DOHH2 (cell line): Measurements from ENCODE around the gene NKAPL.
A peak's percentile ranks its signal among the peaks of the same experiment; 100 is the strongest.

Experiments
- H3F3A ChIP-seq: fragments of 200-600 bp; sonication (generic), shearing (Covaris generic); 2 replicates; pipeline ENCODE4 v1.6.0; 2016; ENCODE audit warnings: antibody characterized with exemption, mild to moderate bottlenecking; ENCODE audit not compliant: control insufficient read depth, insufficient read depth
- H3K27ac ChIP-seq: fragments of 200-600 bp; sonication (generic); 2 replicates; pipeline ENCODE4 v1.5.1; 2014; ENCODE audit warnings: low read depth, mild to moderate bottlenecking, low read length, moderate library complexity
- H3K27me3 ChIP-seq: fragments of 200-600 bp; sonication (generic); 2 replicates; pipeline ENCODE4 v1.6.1; 2014; ENCODE audit warnings: mild to moderate bottlenecking, low read length, mixed read lengths; ENCODE audit not compliant: control insufficient read depth
- H3K36me3 ChIP-seq: fragments of 200-600 bp; sonication (generic); 2 replicates; pipeline ENCODE4 v1.6.1; 2014; ENCODE audit warnings: mild to moderate bottlenecking, low read length, moderate library complexity, mixed read lengths; ENCODE audit not compliant: control insufficient read depth
- H3K4me1 ChIP-seq: fragments of 200-600 bp; sonication (generic); 2 replicates; pipeline ENCODE4 v1.6.1; 2014; ENCODE audit warnings: mild to moderate bottlenecking, low read length, mixed read lengths; ENCODE audit not compliant: control insufficient read depth
- H3K4me2 ChIP-seq: fragments of 200-600 bp; sonication (generic); 2 replicates; pipeline ENCODE4 v1.6.0; 2014; ENCODE audit warnings: mild to moderate bottlenecking, low read length, moderate library complexity
- H3K4me3 ChIP-seq: fragments of 200-600 bp; sonication (generic); 2 replicates; pipeline ENCODE4 v1.5.1; 2014; ENCODE audit warnings: mild to moderate bottlenecking, low read length, mixed read lengths
- H3K79me2 ChIP-seq: fragments of 200-600 bp; sonication (generic); 2 replicates; pipeline ENCODE4 v1.6.1; 2014; ENCODE audit warnings: mild to moderate bottlenecking, low read length, mixed read lengths; ENCODE audit not compliant: control insufficient read depth
- H3K9me2 ChIP-seq: fragments of 200-600 bp; sonication (generic); replicated peaks from 2 replicates; pipeline ENCODE4 v1.6.1; 2014; ENCODE audit warnings: mild to moderate bottlenecking, low read length, mixed read lengths; ENCODE audit not compliant: control insufficient read depth
- H3K9me3 ChIP-seq: fragments of 200-600 bp; sonication (generic); 2 replicates; pipeline ENCODE4 v1.6.1; 2014; ENCODE audit warnings: antibody characterized with exemption, low read length, mixed read lengths; ENCODE audit not compliant: control insufficient read depth, insufficient read depth
- H4K20me1 ChIP-seq: fragments of 200-600 bp; sonication (generic); 2 replicates; pipeline ENCODE4 v1.6.0; 2014; ENCODE audit warnings: low read depth, mild to moderate bottlenecking, antibody characterized with exemption, low read length, moderate library complexity; ENCODE audit not compliant: control insufficient read depth, insufficient read depth
- EZH2phosphoT487 ChIP-seq: fragments of 200-600 bp; sonication (generic); IDR thresholded peaks from 2 replicates; pipeline ENCODE4 v1.6.1; 2017; ENCODE audit warnings: borderline replicate concordance, mild to moderate bottlenecking, antibody characterized with exemption, low read length, moderate library complexity, mixed read lengths
- TF ChIP-seq, protein P1 (sequence below): fragments of 200-600 bp; sonication (generic); IDR thresholded peaks from one replicate; pipeline ENCODE4 v1.5.1; 2014; ENCODE audit warnings: antibody characterized with exemption, mild to moderate bottlenecking, low read depth, low read length; ENCODE audit not compliant: poor library complexity, severe bottlenecking

The NKAPL gene

GRCh38 chr6:28218312-28219248, 40.5 kb upstream of the NKAPL start:
- Histone ChIP-seq H3K9me2 (no peaks in the 10 kb centered on the region), H4K20me1 (no peaks in the 10 kb centered on the region), H3K27me3 (peaks cover 16% of the 10 kb centered on the region), H3K9me3 (no peaks in the 10 kb centered on the region), H3K27ac (no peak overlapping the region), H3K4me3 (peak overlapping the region; percentile 57), H3K4me2 (peak overlapping the region; percentile 53), H3K36me3 (no peaks in the 10 kb centered on the region), H3F3A (0 out of 2 replicates have a peak, but pooled peaks cover 6% of the 10 kb centered on the region), H3K79me2 (no peaks in the 10 kb centered on the region), H3K4me1 (peaks cover 6% of the 10 kb centered on the region; the same call in 1 of the 2 replicates)
- no peak for TF ChIP-seq EZH2phosphoT487
- TF ChIP-seq, protein P1, sequence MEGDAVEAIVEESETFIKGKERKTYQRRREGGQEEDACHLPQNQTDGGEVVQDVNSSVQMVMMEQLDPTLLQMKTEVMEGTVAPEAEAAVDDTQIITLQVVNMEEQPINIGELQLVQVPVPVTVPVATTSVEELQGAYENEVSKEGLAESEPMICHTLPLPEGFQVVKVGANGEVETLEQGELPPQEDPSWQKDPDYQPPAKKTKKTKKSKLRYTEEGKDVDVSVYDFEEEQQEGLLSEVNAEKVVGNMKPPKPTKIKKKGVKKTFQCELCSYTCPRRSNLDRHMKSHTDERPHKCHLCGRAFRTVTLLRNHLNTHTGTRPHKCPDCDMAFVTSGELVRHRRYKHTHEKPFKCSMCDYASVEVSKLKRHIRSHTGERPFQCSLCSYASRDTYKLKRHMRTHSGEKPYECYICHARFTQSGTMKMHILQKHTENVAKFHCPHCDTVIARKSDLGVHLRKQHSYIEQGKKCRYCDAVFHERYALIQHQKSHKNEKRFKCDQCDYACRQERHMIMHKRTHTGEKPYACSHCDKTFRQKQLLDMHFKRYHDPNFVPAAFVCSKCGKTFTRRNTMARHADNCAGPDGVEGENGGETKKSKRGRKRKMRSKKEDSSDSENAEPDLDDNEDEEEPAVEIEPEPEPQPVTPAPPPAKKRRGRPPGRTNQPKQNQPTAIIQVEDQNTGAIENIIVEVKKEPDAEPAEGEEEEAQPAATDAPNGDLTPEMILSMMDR = no peak

- no peaks in the 10 kb centered on the region for H3K36me3 ChIP-seq
- peaks cover 18% of the 10 kb centered on the region for H3K4me1 ChIP-seq
- no peak overlapping the region for H3K27ac ChIP-seq
- 0 out of 2 replicates have a peak overlapping the region, but pooled peaks have one; percentile 8 for H3K4me2 ChIP-seq
- no peaks in the 10 kb centered on the region for H3K9me3 ChIP-seq
- H4K20me1 ChIP-seq = no peaks in the 10 kb centered on the region
- H3F3A ChIP-seq = 0 out of 2 replicates have a peak, but pooled peaks cover 3% of the 10 kb centered on the region
- TF ChIP-seq, protein P1 = no peak
- TF ChIP-seq EZH2phosphoT487 = no peak
- peaks cover 16% of the 10 kb centered on the region for H3K27me3 ChIP-seq
- peaks cover 3% of the 10 kb centered on the region; the same call in 1 of the 2 replicates for H3K79me2 ChIP-seq
- H3K4me3 ChIP-seq = no peak overlapping the region
- H3K9me2 ChIP-seq = no peaks in the 10 kb centered on the region
Observed at GRCh38 chr6:28220257-28221133, 38.6 kb upstream of the NKAPL start.

GRCh38 chr6:28224131-28225055, 34.7 kb upstream of the NKAPL start:
- Histone ChIP-seq H3F3A (0 out of 2 replicates have a peak, but pooled peaks cover 5% of the 10 kb centered on the region), H3K9me2 (no peaks in the 10 kb centered on the region), H3K79me2 (peaks cover 7% of the 10 kb centered on the region), H3K36me3 (peaks cover 18% of the 10 kb centered on the region), H3K27me3 (peaks cover 12% of the 10 kb centered on the region), H3K4me1 (peaks cover 19% of the 10 kb centered on the region), H3K27ac (no peak overlapping the region), H4K20me1 (no peaks in the 10 kb centered on the region), H3K4me3 (peak overlapping the region; percentile 93), H3K9me3 (no peaks in the 10 kb centered on the region), H3K4me2 (peak overlapping the region; percentile 93)
- TF ChIP-seq EZH2phosphoT487 = no peak
- TF ChIP-seq, protein P1 = no peak
